GM23338 (cell line): ENCODE results near the gene CD28. TPM values are rescaled to one million over a fixed set of nuclear protein-coding genes. Genes with fewer than 3 reads are reported as not detected.
"Not testable (repeated sequence)": the region's sequence is repeated elsewhere in the genome, so short reads cannot be mapped to it uniquely, and the experiment has no call there.

Source experiments
- ATAC-seq: fragments of 200-7000 bp; cut with Tn5 transposase; 3 replicates; pipeline ENCODE4 v1.9.1; 2020
- DNase-seq: peaks from one replicate; pipeline ENCODE4 v3.0.0-alpha.2; 2015; ENCODE audit warnings: low spot score
- H2AFZ ChIP-seq: fragments of 200-600 bp; sonication (generic); 2 replicates; pipeline ENCODE4 v1.8.0; 2016; ENCODE audit warnings: antibody characterized with exemption, mild to moderate bottlenecking, moderate library complexity
- H3F3A ChIP-seq: fragments of 200-600 bp; sonication (generic); replicated peaks from 2 replicates; pipeline ENCODE4 v1.8.0; 2017; ENCODE audit warnings: antibody characterized with exemption, mixed run types, low read depth
- H3K27ac ChIP-seq: fragments of 200-600 bp; sonication (generic); 2 replicates; pipeline ENCODE4 v1.6.1; 2016; ENCODE audit warnings: low read depth
- H3K27me3 ChIP-seq: fragments of 200-600 bp; sonication (generic); 2 replicates; pipeline ENCODE4 v1.8.0; 2016; ENCODE audit warnings: mild to moderate bottlenecking, mixed run types, moderate library complexity; ENCODE audit not compliant: insufficient read depth
- H3K36me3 ChIP-seq: fragments of 200-600 bp; sonication (generic); 2 replicates; pipeline ENCODE4 v1.8.0; 2016; ENCODE audit warnings: mild to moderate bottlenecking; ENCODE audit not compliant: insufficient read depth
- H3K4me1 ChIP-seq: fragments of 200-600 bp; sonication (generic); 2 replicates; pipeline ENCODE4 v1.8.0; 2016; ENCODE audit warnings: mild to moderate bottlenecking, moderate library complexity; ENCODE audit not compliant: insufficient read depth
- H3K4me2 ChIP-seq: fragments of 200-600 bp; sonication (generic); 2 replicates; pipeline ENCODE4 v1.7.1; 2017; ENCODE audit warnings: mixed run types
- H3K4me3 ChIP-seq: fragments of 200-600 bp; sonication (generic); 2 replicates; pipeline ENCODE4 v1.6.1; 2016; ENCODE audit warnings: mixed run types
- H3K79me2 ChIP-seq: fragments of 200-600 bp; sonication (generic); replicated peaks from 2 replicates; pipeline ENCODE4 v1.8.0; 2017; ENCODE audit warnings: mild to moderate bottlenecking; ENCODE audit not compliant: insufficient read depth
- H3K9me2 ChIP-seq: fragments of 200-600 bp; sonication (generic); 2 replicates; pipeline ENCODE4 v1.8.0; 2017; ENCODE audit not compliant: insufficient read depth
- H4K20me1 ChIP-seq: fragments of 200-600 bp; sonication (generic); replicated peaks from 2 replicates; pipeline ENCODE4 v1.8.0; 2017; ENCODE audit warnings: mild to moderate bottlenecking; ENCODE audit not compliant: insufficient read depth
- H3K27ac Mint-ChIP-seq: 2 replicates; pipeline ENCODE4 v1.8.0; 2020; ENCODE audit warnings: inconsistent platforms, mild to moderate bottlenecking, moderate library complexity, mixed read lengths
- H3K27me3 Mint-ChIP-seq: 3 replicates; pipeline ENCODE4 v1.8.0; 2022; ENCODE audit warnings: low read depth, mild to moderate bottlenecking, moderate library complexity, mixed read lengths, inconsistent platforms; ENCODE audit not compliant: insufficient read depth, poor library complexity
- H3K36me3 Mint-ChIP-seq: 3 replicates; pipeline ENCODE4 v1.8.0; 2021; ENCODE audit warnings: low read depth, mild to moderate bottlenecking, inconsistent platforms, moderate library complexity, mixed read lengths
- H3K4me1 Mint-ChIP-seq: 3 replicates; pipeline ENCODE4 v1.8.0; 2020; ENCODE audit warnings: mild to moderate bottlenecking, inconsistent platforms, mixed read lengths
- H3K4me3 Mint-ChIP-seq: 3 replicates; pipeline ENCODE4 v1.8.0; 2021; ENCODE audit warnings: moderate library complexity, mild to moderate bottlenecking, inconsistent platforms, mixed read lengths
- H3K9me3 Mint-ChIP-seq: 3 replicates; pipeline ENCODE4 v1.8.0; 2020; ENCODE audit warnings: moderate library complexity, mild to moderate bottlenecking, inconsistent platforms, mixed read lengths
- polyA plus RNA-seq: library from polyadenylated mRNA; unstranded; fragments of >200 nt; fragmentation: Nextera tagmentation; extraction: Ambion mirVana; gene quantifications from 2 replicates; pipeline ENCODE4 v1.2.1, GENCODE V29; 2016
- total RNA-seq: library from RNA; depleted of rRNA; stranded (reverse); fragments of >200 nt; shearing (Covaris generic); gene quantifications from 2 replicates; pipeline ENCODE4 v1.2.3, GENCODE V29; 2014
- TF ChIP-seq, protein P1 (sequence below): IDR thresholded peaks from one replicate; pipeline ENCODE4 v1.6.1; 2018; ENCODE audit warnings: antibody characterized with exemption; ENCODE audit not compliant: unreplicated experiment

CD28 gene
- total and polyA plus RNA-seq, 2 experiments from 2014 or later = not detected

DNA sequence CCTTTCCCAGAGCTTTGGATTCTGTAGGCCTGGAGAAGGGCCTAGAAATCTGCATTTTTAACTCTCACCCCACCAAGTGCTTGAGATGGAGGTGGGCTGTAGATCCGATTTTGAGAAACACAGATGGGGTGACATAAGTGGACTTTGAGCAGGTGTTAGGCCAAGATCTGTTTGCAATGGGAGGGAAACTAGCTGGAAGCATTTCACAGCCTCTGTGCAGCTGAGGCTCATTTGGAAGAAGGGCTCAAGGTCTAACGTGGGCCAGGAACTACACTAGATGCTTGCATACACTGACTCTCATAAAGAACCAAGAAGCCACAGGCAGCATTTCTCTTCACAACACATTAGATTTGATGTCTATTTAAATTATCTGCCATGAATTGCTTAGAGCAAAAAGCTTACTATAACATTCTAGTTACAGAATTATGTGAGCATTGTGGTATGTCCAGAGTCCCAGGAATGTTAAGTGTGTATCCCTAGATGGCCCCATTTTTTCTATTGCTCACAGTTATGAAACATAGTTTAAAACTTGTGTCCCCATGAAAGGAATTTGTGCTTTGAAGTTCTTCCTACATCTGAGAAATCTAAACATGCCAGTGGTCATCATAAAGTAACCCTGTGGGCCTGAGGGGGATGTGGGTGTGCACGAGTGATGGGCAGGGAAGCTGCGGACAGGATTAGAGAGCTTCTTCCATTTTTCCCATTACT lies 77.2 kb downstream of the CD28 start (continued):
- TF ChIP-seq, protein P1, sequence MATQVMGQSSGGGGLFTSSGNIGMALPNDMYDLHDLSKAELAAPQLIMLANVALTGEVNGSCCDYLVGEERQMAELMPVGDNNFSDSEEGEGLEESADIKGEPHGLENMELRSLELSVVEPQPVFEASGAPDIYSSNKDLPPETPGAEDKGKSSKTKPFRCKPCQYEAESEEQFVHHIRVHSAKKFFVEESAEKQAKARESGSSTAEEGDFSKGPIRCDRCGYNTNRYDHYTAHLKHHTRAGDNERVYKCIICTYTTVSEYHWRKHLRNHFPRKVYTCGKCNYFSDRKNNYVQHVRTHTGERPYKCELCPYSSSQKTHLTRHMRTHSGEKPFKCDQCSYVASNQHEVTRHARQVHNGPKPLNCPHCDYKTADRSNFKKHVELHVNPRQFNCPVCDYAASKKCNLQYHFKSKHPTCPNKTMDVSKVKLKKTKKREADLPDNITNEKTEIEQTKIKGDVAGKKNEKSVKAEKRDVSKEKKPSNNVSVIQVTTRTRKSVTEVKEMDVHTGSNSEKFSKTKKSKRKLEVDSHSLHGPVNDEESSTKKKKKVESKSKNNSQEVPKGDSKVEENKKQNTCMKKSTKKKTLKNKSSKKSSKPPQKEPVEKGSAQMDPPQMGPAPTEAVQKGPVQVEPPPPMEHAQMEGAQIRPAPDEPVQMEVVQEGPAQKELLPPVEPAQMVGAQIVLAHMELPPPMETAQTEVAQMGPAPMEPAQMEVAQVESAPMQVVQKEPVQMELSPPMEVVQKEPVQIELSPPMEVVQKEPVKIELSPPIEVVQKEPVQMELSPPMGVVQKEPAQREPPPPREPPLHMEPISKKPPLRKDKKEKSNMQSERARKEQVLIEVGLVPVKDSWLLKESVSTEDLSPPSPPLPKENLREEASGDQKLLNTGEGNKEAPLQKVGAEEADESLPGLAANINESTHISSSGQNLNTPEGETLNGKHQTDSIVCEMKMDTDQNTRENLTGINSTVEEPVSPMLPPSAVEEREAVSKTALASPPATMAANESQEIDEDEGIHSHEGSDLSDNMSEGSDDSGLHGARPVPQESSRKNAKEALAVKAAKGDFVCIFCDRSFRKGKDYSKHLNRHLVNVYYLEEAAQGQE = no peak

DNA sequence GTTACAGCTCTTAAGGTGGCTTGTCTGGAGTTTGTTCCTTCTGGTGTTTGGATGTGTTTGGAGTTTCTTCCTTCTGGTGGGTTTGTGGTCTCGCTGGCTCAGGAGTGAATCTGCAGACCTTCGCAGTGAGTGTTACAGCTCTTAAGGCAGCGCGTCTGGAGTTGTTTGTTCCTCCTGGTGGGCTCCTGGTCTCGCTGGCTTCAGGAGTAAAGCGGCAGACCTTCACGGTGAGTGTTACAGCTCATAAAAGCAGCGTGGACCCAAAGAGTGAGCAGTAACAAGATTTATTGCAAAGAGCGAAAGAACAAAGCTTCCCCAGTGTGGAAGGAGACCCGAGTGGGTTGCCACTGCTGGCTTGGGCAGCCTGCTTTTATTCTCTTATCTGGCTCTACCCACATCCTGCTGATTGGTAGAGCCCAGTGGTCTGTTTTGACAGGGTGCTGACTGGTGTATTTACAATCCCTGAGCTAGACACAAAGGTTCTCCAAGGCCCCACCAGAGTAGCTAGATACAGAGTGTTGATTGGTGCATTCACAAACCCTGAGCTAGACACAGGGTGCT lies 78.4 kb downstream of the CD28 start:
- ATAC-seq, H3K9me2 ChIP-seq, H3K27ac Mint-ChIP-seq, H3K27ac ChIP-seq, H4K20me1 ChIP-seq, H3K27me3 Mint-ChIP-seq, H3F3A ChIP-seq, H3K4me3 ChIP-seq, H3K36me3 Mint-ChIP-seq, H3K4me1 Mint-ChIP-seq, H3K4me1 ChIP-seq, H3K36me3 ChIP-seq, H3K4me2 ChIP-seq, H3K27me3 ChIP-seq, H3K4me3 Mint-ChIP-seq, H3K79me2 ChIP-seq, H3K9me3 Mint-ChIP-seq, DNase-seq, H2AFZ ChIP-seq: not testable (repeated sequence)

DNA sequence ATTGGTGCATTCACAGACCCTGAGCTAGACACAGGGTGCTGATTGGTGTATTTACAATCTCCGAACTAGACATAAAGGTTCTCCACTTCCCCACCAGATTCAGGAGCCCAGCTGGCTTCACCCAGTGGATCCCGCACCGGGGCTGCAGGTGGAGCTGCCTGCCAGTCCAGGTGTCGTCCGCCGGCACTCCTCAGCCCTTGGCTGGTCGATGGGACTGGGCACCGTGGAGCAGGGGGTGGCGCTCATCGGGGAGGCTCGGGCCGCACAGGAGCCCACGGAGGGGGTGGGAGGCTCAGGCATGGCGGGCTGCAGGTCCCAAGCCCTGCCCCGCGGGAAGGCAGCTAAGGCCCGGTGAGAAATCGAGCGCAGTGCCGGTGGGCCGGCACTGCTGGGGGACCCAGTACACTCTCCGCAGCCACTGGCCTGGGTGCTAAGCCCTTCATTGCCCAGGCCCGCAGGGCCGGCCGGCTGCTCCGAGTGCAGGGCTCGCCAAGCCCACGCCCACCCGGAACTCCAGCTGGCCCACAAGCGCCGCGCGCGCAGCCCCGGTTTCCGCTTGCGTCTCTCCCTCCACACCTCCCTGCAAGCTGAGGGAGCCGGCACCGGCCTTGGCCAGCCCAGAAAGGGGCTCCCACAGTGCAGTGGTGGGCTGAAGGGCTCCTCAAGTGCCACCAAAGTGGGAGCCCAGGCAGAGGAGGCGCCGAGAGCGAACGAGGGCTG lies 79.1 kb downstream of the CD28 start:
- not testable (repeated sequence) for H3K79me2 ChIP-seq, H3K4me2 ChIP-seq, H3K27ac Mint-ChIP-seq, H3K27me3 ChIP-seq, DNase-seq, H3K4me3 ChIP-seq, H3K36me3 ChIP-seq, H2AFZ ChIP-seq, H3K4me3 Mint-ChIP-seq, H3K9me2 ChIP-seq, H3K27me3 Mint-ChIP-seq, H4K20me1 ChIP-seq, H3K27ac ChIP-seq, H3K4me1 ChIP-seq, H3K36me3 Mint-ChIP-seq, ATAC-seq, H3K9me3 Mint-ChIP-seq, H3F3A ChIP-seq
- H3K4me1 Mint-ChIP-seq = peaks cover 10% of the 10 kb centered on the region
